Spinal cord (tissue), 10 donors: ENCODE data around the gene HIGD1A. TPM values are rescaled to one million over a fixed set of nuclear protein-coding genes. Genes with fewer than 3 reads are reported as not detected.

Source experiments
- DNase-seq, 6 donors: peaks; one replicate each; pipeline versions ENCODE4 v3.0.0 to v3.0.0-alpha.2; 2013 to 2015; ENCODE audit warnings: low spot score in 6 of 6, low read depth in 4 of 6
- H3K27ac ChIP-seq: one replicate; pipeline ENCODE4 v1.5.1; 2013; ENCODE audit warnings: low read depth, low read length, control low read depth
- H3K27me3 ChIP-seq: one replicate; pipeline ENCODE4 v1.6.1; 2013; ENCODE audit warnings: low read length; ENCODE audit not compliant: control insufficient read depth, insufficient read depth
- H3K36me3 ChIP-seq: one replicate; pipeline ENCODE4 v1.6.1; 2013; ENCODE audit warnings: low read length; ENCODE audit not compliant: control insufficient read depth, insufficient read depth
- H3K4me1 ChIP-seq: one replicate; pipeline ENCODE4 v1.6.1; 2013; ENCODE audit warnings: low read length; ENCODE audit not compliant: control insufficient read depth, insufficient read depth
- H3K4me3 ChIP-seq: one replicate; pipeline ENCODE4 v1.5.1; 2013; ENCODE audit warnings: low read depth, low read length, control low read depth
- H3K9me3 ChIP-seq: one replicate; pipeline ENCODE4 v1.6.1; 2013; ENCODE audit warnings: low read length; ENCODE audit not compliant: control insufficient read depth, insufficient read depth
- WGBS: methylation state at CpG from one replicate; pipeline ENCODE4 v1.1.5; 2013; ENCODE audit warnings: missing lambda C conversion rate; ENCODE audit not compliant: insufficient coverage; 5-methylcytosine and 5-hydroxymethylcytosine counted together
- polyA plus RNA-seq, 2 donors: library from polyadenylated mRNA; unstranded; fragments of 120-200 nt; gene quantifications; one replicate each; pipeline ENCODE4 v1.2.1, GENCODE V29; 2013; ENCODE audit not compliant: insufficient read length in 2 of 2
- total RNA-seq, 2 donors: library from RNA; depleted of rRNA in 1 of 2; stranded (reverse); fragments of 120-200 nt in 1 of 2; fragments of >200 nt in 1 of 2; gene quantifications; one replicate each; pipeline versions ENCODE4 v1.2.3 to v1.2.4, GENCODE V29; 2013 to 2014
- donor health status: healthy.

Gene HIGD1A
- total and polyA plus RNA-seq, 4 donors, result 136 to 200 (median 179) TPM

- WGBS, result 72% methylated on average over 3 of the region's 5 CpGs
- H3K4me1 ChIP-seq, result no peaks in the 10 kb centered on the region
- no peak for DNase-seq
- H3K4me3 ChIP-seq, result no peak overlapping the region
- H3K36me3 ChIP-seq, result no peaks in the 10 kb centered on the region
- H3K27me3 ChIP-seq, result no peaks in the 10 kb centered on the region
- H3K9me3 ChIP-seq, result no peaks in the 10 kb centered on the region
- no peak overlapping the region for H3K27ac ChIP-seq
These were observed 42.6 kb upstream of the HIGD1A start for GRCh38 chr3:42846685-42847522.

DNA sequence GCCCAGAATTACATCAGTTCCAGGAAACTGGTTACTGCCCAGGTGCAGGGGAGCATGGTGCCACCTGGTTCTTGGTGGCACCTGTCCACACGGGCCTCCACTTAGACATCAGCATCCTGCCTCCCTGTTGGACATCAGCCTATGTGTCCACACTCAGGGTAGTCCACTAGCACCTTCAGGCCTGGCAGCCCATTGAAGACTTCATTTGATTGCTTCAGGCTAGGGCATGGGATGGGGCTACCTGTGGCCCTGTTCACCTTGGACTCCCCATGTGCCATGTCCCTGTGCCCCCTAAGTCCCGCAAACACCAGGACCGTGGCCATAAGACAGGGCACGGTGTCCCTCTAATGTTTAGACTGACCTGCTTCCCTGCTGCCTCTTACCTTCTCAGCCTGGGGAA, 40.5 kb upstream of the HIGD1A start:
- H3K4me1 ChIP-seq, result no peaks in the 10 kb centered on the region
- no peaks in the 10 kb centered on the region for H3K27me3 ChIP-seq
- no peak for DNase-seq
- no peaks in the 10 kb centered on the region for H3K36me3 ChIP-seq
- no peak overlapping the region for H3K27ac ChIP-seq
- H3K4me3 ChIP-seq, result no peak overlapping the region
- WGBS, result 97% methylated on average over 3 of the region's 4 CpGs
- H3K9me3 ChIP-seq, result no peaks in the 10 kb centered on the region

DNA sequence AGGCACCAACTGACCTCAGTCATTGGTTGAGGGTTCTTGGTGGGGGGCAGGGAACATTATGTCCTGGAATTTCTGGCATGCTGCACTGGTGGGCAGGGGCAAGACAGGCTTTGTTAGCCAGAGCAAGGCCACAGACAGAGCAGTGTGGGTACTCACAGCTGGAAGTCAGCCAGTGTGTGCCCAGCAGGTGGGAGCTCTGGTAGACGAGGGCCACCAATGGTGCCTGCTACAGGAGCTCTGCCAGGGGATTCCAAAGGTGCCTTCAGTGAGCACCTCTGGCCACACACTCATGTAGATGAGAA, 40.1 kb upstream of the HIGD1A start:
- Histone ChIP-seq H3K27me3 (no peaks in the 10 kb centered on the region), H3K4me3 (no peak overlapping the region), H3K27ac (no peak overlapping the region), H3K9me3 (no peaks in the 10 kb centered on the region), H3K4me1 (no peaks in the 10 kb centered on the region), H3K36me3 (no peaks in the 10 kb centered on the region)
- no peak for DNase-seq
- WGBS, result 27% methylated on average over 1 of the region's 1 CpG

GRCh38 chr3:42843713-42844411, 39.6 kb upstream of the HIGD1A start:
- Histone ChIP-seq H3K4me3 (no peak overlapping the region), H3K27ac (no peak overlapping the region), H3K36me3 (no peaks in the 10 kb centered on the region), H3K4me1 (no peaks in the 10 kb centered on the region), H3K27me3 (no peaks in the 10 kb centered on the region), H3K9me3 (no peaks in the 10 kb centered on the region)
- DNase-seq, result no peak
- WGBS, result 86% methylated on average over 2 of the region's 6 CpGs

DNA sequence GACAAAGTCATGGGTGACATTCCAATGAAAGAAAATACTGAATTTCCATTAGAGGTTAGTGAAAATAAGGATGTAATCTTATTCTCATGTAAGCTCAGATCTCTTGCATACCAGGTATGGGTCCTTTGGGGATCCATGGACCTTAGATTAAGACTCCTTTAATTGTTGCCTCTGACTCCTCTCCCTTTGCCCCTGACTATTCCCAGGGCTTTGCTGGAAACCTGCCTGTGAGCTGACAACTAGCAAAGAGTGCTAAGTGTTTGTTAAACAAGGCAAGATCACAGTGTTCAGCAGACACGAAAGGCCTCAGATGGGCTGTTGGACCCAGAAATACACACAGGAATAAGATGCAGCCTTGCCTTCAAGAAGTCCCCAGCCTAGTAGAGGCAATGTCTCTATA, 37.0 kb upstream of the HIGD1A start:
- H3K27ac ChIP-seq, result no peak overlapping the region

GRCh38 chr3:42839616-42840015, 35.3 kb upstream of the HIGD1A start:
- DNase-seq, result peak in 5 of 6 donors; percentile 45 to 91 (median 50)
- H3K4me1 ChIP-seq, result no peaks in the 10 kb centered on the region
- H3K27me3 ChIP-seq, result no peaks in the 10 kb centered on the region
- H3K36me3 ChIP-seq, result no peaks in the 10 kb centered on the region
- WGBS, result 35% methylated on average over 4 of the region's 7 CpGs
- no peak overlapping the region for H3K4me3 ChIP-seq
- no peak overlapping the region for H3K27ac ChIP-seq
- H3K9me3 ChIP-seq, result no peaks in the 10 kb centered on the region

More for the DNA sequence above, 37.0 kb upstream of the HIGD1A start:
- no peaks in the 10 kb centered on the region for H3K27me3 ChIP-seq
- 57% methylated on average over 1 of the region's 1 CpG for WGBS
- no peak overlapping the region for H3K4me3 ChIP-seq
- H3K4me1 ChIP-seq, result no peaks in the 10 kb centered on the region
- no peaks in the 10 kb centered on the region for H3K9me3 ChIP-seq
- H3K36me3 ChIP-seq, result no peaks in the 10 kb centered on the region
- no peak for DNase-seq

- Histone ChIP-seq H3K27me3 (no peaks in the 10 kb centered on the region), H3K4me1 (no peaks in the 10 kb centered on the region), H3K4me3 (no peak overlapping the region), H3K27ac (no peak overlapping the region), H3K9me3 (no peaks in the 10 kb centered on the region), H3K36me3 (no peaks in the 10 kb centered on the region)
- no peak for DNase-seq
- WGBS, result no CpG with 5 or more reads among the region's 4 CpGs
These were observed 34.3 kb upstream of the HIGD1A start for GRCh38 chr3:42838571-42838970.

GRCh38 chr3:42836150-42837123, 32.1 kb upstream of the HIGD1A start:
- Histone ChIP-seq H3K27me3 (no peaks in the 10 kb centered on the region), H3K4me1 (no peaks in the 10 kb centered on the region), H3K36me3 (no peaks in the 10 kb centered on the region), H3K4me3 (no peak overlapping the region), H3K9me3 (no peaks in the 10 kb centered on the region), H3K27ac (no peak overlapping the region)
- DNase-seq, result no peak
- 74% methylated on average over 3 of the region's 5 CpGs for WGBS

GRCh38 chr3:42831321-42831713, 27.0 kb upstream of the HIGD1A start:
- peak in 2 of 6 donors; percentile 69 to 70 for DNase-seq
- 11% methylated on average over 2 of the region's 3 CpGs for WGBS
- Histone ChIP-seq H3K4me1 (no peaks in the 10 kb centered on the region), H3K36me3 (no peaks in the 10 kb centered on the region), H3K9me3 (no peaks in the 10 kb centered on the region), H3K27me3 (no peaks in the 10 kb centered on the region), H3K4me3 (no peak overlapping the region), H3K27ac (no peak overlapping the region)
